Body of pancreas (tissue), 4 donors: ENCODE data around the gene BPIFB6. TPM values are rescaled to one million over a fixed set of nuclear protein-coding genes. Genes with fewer than 3 reads are reported as not detected.
"Not testable (repeated sequence)": the region's sequence is repeated elsewhere in the genome, so short reads cannot be mapped to it uniquely, and the experiment has no call there.

Source experiments
- ATAC-seq: fragments of 150-250 bp; one replicate; pipeline ENCODE4 v1.9.1; 2016
- DNase-seq, 4 donors: peaks; one replicate each; pipeline ENCODE4 v3.0.0-alpha.2; 2019
- H3K27ac ChIP-seq, 4 donors: fragments of 200-600 bp; sonication (generic); 1 replicate in 3 of 4; 2 replicates in 1 of 4; pipeline versions ENCODE4 v1.5.1 to v1.6.1; 2016 to 2019; ENCODE audit warnings: mild to moderate bottlenecking in 1 of 4, mixed read lengths in 1 of 4, moderate library complexity in 1 of 4
- H3K27me3 ChIP-seq, 2 donors: fragments of 200-600 bp; sonication (generic); one replicate each; pipeline ENCODE4 v1.6.0; 2016; ENCODE audit warnings: mild to moderate bottlenecking in 1 of 2
- H3K36me3 ChIP-seq, 2 donors: fragments of 200-600 bp; sonication (generic); replicated peaks in 1 of 2; 2 replicates each; pipeline ENCODE4 v1.5.1; 2016; ENCODE audit warnings: low read depth in 2 of 2; ENCODE audit not compliant: insufficient read depth in 1 of 2
- H3K4me1 ChIP-seq: fragments of 200-600 bp; sonication (generic); one replicate; pipeline ENCODE4 v1.6.0; 2016
- H3K4me3 ChIP-seq, 2 donors: fragments of 200-600 bp; sonication (generic); 1 replicate in 1 of 2; 2 replicates in 1 of 2; pipeline ENCODE4 v1.5.1; 2016 to 2019
- H3K9me3 ChIP-seq, 3 donors: fragments of 200-600 bp; sonication (generic); 1 replicate in 2 of 3; 2 replicates in 1 of 3; pipeline ENCODE4 v1.5.1; 2016
- CTCF ChIP-seq, 7 experiments: fragments of 450-650 bp in 4 of 7; fragments of 200-600 bp in 3 of 7; sonication (generic) in 3 of 7; IDR thresholded peaks; one replicate each; pipeline ENCODE4 v1.5.1; 2016 to 2019; ENCODE audit warnings: antibody characterized with exemption in 7 of 7
- POLR2A ChIP-seq, 3 donors: fragments of 450-650 bp; IDR thresholded peaks; one replicate each; pipeline ENCODE4 v1.6.1; 2016; ENCODE audit warnings: antibody characterized with exemption in 3 of 3, mild to moderate bottlenecking in 2 of 3
- WGBS, 2 donors: methylation state at CpG; one replicate each; pipeline ENCODE4 v1.1.5; 2017; 5-methylcytosine and 5-hydroxymethylcytosine counted together
- intact Hi-C: fragments of 100-400 bp; cut with DNase I; formaldehyde crosslinking; loops from one replicate; pipeline ENCODE4 v1.15.1; 2023
- total RNA-seq, 2 donors: library from RNA; depleted of rRNA; stranded (reverse); fragments of >200 nt; gene quantifications; one replicate each; pipeline ENCODE4 v1.1.0, GENCODE V29; 2016

The BPIFB6 gene
- total RNA-seq, 2 donors from 2014 or later = not detected

- H3K36me3 ChIP-seq = no peaks in the 10 kb centered on the region
- DNase-seq = no peak
- no peak overlapping the region for H3K27ac ChIP-seq
- no peak overlapping the region for H3K4me3 ChIP-seq
- no peaks in the 10 kb centered on the region for H3K4me1 ChIP-seq
- 67 to 88% methylated on average over 2 to 3 of the region's 3 CpGs for WGBS, 2 donors
- TF ChIP-seq POLR2A (IDR thresholded peaks at IDR 0.05) = no peak
- TF ChIP-seq CTCF (IDR thresholded peaks at IDR 0.05) = no peak
- H3K9me3 ChIP-seq = peaks cover 0 to 8% (median 0%) of the 10 kb centered on the region in 3 donors
- no peak for ATAC-seq
- intact Hi-C loops = no loop called here
- H3K27me3 ChIP-seq = no peaks in the 10 kb centered on the region
These were observed 11.0 kb downstream of the BPIFB6 start for GRCh38 chr20:33042430-33042829.

- no peaks in the 10 kb centered on the region for H3K27me3 ChIP-seq
- no peaks in the 10 kb centered on the region for H3K36me3 ChIP-seq
- TF ChIP-seq CTCF (IDR thresholded peaks at IDR 0.05) (no peak), POLR2A (IDR thresholded peaks at IDR 0.05) (no peak)
- no peaks in the 10 kb centered on the region for H3K4me1 ChIP-seq
- no peak for DNase-seq
- intact Hi-C loops = no loop called here
- H3K4me3 ChIP-seq = no peak overlapping the region
- ATAC-seq = no peak
- WGBS, 2 donors = 63 to 65% methylated on average over 2 of the region's 2 CpGs
- no peak overlapping the region for H3K27ac ChIP-seq
- H3K9me3 ChIP-seq = peaks cover 0 to 8% (median 0%) of the 10 kb centered on the region in 3 donors
These were observed 11.7 kb downstream of the BPIFB6 start for GRCh38 chr20:33042983-33043730.

GRCh38 chr20:33043731-33044181 lies 12.3 kb downstream of the BPIFB6 start:
- WGBS, 2 donors = 14 to 19% methylated on average over 1 of the region's 1 CpG
- Histone ChIP-seq H3K27ac (no peak overlapping the region), H3K27me3 (no peaks in the 10 kb centered on the region), H3K9me3 (peaks cover 0 to 8% (median 0%) of the 10 kb centered on the region in 3 donors), H3K4me3 (no peak overlapping the region), H3K4me1 (no peaks in the 10 kb centered on the region), H3K36me3 (no peaks in the 10 kb centered on the region)
- intact Hi-C loops = no loop called here
- DNase-seq = no peak
- TF ChIP-seq POLR2A (IDR thresholded peaks at IDR 0.05) (no peak), CTCF (IDR thresholded peaks at IDR 0.05) (no peak)
- no peak for ATAC-seq

GRCh38 chr20:33045129-33045721 lies 13.8 kb downstream of the BPIFB6 start:
- ATAC-seq, intact Hi-C loops, H3K27ac ChIP-seq, H3K9me3 ChIP-seq, DNase-seq, H3K27me3 ChIP-seq, H3K36me3 ChIP-seq, H3K4me1 ChIP-seq, H3K4me3 ChIP-seq: not testable (repeated sequence)
- 67 to 82% methylated on average over 15 of the region's 15 CpGs for WGBS, 2 donors

GRCh38 chr20:33046412-33046811 lies 15.0 kb downstream of the BPIFB6 start:
- ATAC-seq = no peak
- no peaks in the 10 kb centered on the region for H3K36me3 ChIP-seq
- H3K9me3 ChIP-seq = peaks cover 0 to 8% (median 0%) of the 10 kb centered on the region in 3 donors
- no peaks in the 10 kb centered on the region for H3K27me3 ChIP-seq
- DNase-seq = no peak
- no peak overlapping the region for H3K27ac ChIP-seq
- no peaks in the 10 kb centered on the region for H3K4me1 ChIP-seq
- no peak overlapping the region for H3K4me3 ChIP-seq
- TF ChIP-seq POLR2A (IDR thresholded peaks at IDR 0.05) = no peak
- no peak for TF ChIP-seq CTCF (IDR thresholded peaks at IDR 0.05)
- 46 to 52% methylated on average over 3 of the region's 3 CpGs for WGBS, 2 donors
- intact Hi-C loops = no loop called here
